Caco-2 (cell line): ENCODE measurements around the gene WBP11. TPM values are rescaled to one million over a fixed set of nuclear protein-coding genes. Genes with fewer than 3 reads are reported as not detected.
"Not testable (repeated sequence)": the region's sequence is repeated elsewhere in the genome, so short reads cannot be mapped to it uniquely, and the experiment has no call there.

Experiments
- BruUV-seq: library from RNA; stranded (reverse); fragments of 400-500 nt; replicated peaks from 2 replicates; lab custom pipeline; 2021; lab: Mats Ljungman, UMichigan
- CTCF ChIA-PET: fragments of 300-600 bp; sonication (Branson Sonifier 250); formaldehyde crosslinking; loops from one replicate; lab custom pipeline; 2022; ENCODE audit warnings: antibody characterized with exemption; lab: Charles Lee
- POLR2A ChIA-PET: fragments of 300-600 bp; sonication (Branson Sonifier 250); formaldehyde crosslinking; loops from one replicate; lab custom pipeline; 2022; ENCODE audit warnings: antibody characterized with exemption; lab: Charles Lee
- DNase-seq, 2 experiments: peaks; one replicate each; pipeline versions ENCODE4 v3.0.0 to v3.0.0-alpha.2; 2020 to 2022
- H3K27me3 ChIP-seq: replicated peaks from 2 replicates; pipeline ENCODE4 v1.6.0; 2011; ENCODE audit warnings: low read length; ENCODE audit not compliant: control insufficient read depth, insufficient read depth
- H3K36me3 ChIP-seq: 2 replicates; pipeline ENCODE4 v1.5.1; 2011; ENCODE audit warnings: low read length; ENCODE audit not compliant: control insufficient read depth, insufficient read depth
- H3K4me1 ChIP-seq: fragments of 250-450 bp; sonication (Bioruptor Pico); 2 replicates; pipeline ENCODE4 v1.5.1; 2020; ENCODE audit warnings: mild to moderate bottlenecking
- H3K4me3 ChIP-seq: 2 replicates; pipeline ENCODE4 v1.5.1; 2011; ENCODE audit warnings: low read depth, mild to moderate bottlenecking, control low read depth, low read length
- H3K9me3 ChIP-seq: fragments of 250-450 bp; sonication (Bioruptor Pico); 2 replicates; pipeline ENCODE4 v1.5.1; 2020; ENCODE audit warnings: mild to moderate bottlenecking, moderate library complexity
- H3K27ac Mint-ChIP-seq: one replicate; pipeline ENCODE4 v1.8.0; 2022; ENCODE audit warnings: mixed read lengths; ENCODE audit not compliant: unreplicated experiment
- H3K27me3 Mint-ChIP-seq: one replicate; pipeline ENCODE4 v1.8.0; 2022; ENCODE audit warnings: mixed read lengths; ENCODE audit not compliant: insufficient read depth, unreplicated experiment
- H3K36me3 Mint-ChIP-seq: one replicate; pipeline ENCODE4 v1.8.0; 2022; ENCODE audit warnings: mild to moderate bottlenecking, mixed read lengths; ENCODE audit not compliant: insufficient read depth, unreplicated experiment
- H3K4me1 Mint-ChIP-seq: one replicate; pipeline ENCODE4 v1.8.0; 2022; ENCODE audit warnings: low read depth, mixed read lengths; ENCODE audit not compliant: unreplicated experiment
- H3K4me3 Mint-ChIP-seq: one replicate; pipeline ENCODE4 v1.8.0; 2022; ENCODE audit warnings: mild to moderate bottlenecking, moderate library complexity, mixed read lengths; ENCODE audit not compliant: unreplicated experiment
- H3K9me3 Mint-ChIP-seq: one replicate; pipeline ENCODE4 v1.8.0; 2022; ENCODE audit warnings: mixed read lengths; ENCODE audit not compliant: unreplicated experiment
- intact Hi-C: fragments of 100-400 bp; cut with micrococcal nuclease; formaldehyde crosslinking; loops from one replicate; pipeline ENCODE4 v1.10.0; 2022; ENCODE audit not compliant: unreplicated experiment
- total RNA-seq: library from RNA; stranded (reverse); gene quantifications from 2 replicates; pipeline ENCODE4 v1.2.3, GENCODE V29; 2022
- TF ChIP-seq, protein P1 (sequence below), 2 experiments: fragments of 200-600 bp in 1 of 2; IDR thresholded peaks; 1 replicate in 1 of 2; 2 replicates in 1 of 2; pipeline versions ENCODE4 v1.5.1 to v1.8.0; 2011 to 2022; ENCODE audit warnings: antibody characterized with exemption in 1 of 2, control low read depth in 1 of 2, inconsistent platforms in 1 of 2, low read depth in 1 of 2, low read length in 1 of 2, mild to moderate bottlenecking in 1 of 2, moderate library complexity in 1 of 2; ENCODE audit not compliant: insufficient read depth in 1 of 2, severe bottlenecking in 1 of 2, unreplicated experiment in 1 of 2

Gene WBP11
- total RNA-seq, 1 experiment from 2014 or later: 159 TPM

DNA sequence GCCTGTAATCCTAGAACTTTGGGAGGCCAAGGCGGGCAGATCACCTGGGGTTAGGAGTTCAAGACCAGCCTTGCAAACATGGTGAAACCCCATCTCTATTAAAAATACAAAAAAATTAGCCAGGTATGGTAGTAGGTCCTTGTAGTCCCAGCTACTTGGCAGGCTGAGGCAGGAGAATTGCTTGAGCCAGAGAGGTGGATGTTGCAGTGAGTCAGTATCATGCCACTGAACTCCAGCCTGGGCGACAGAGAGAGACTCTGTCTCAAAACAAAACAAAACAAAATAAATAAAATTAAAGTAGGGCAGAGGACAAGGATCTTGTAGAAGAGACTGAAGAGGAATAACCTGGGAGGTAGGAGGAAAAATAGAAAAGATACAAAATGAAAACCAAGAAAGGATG is 61.3 kb downstream of the WBP11 start:
- Mint-ChIP-seq H3K4me1 (no peaks in the 10 kb centered on the region), H3K9me3 (peaks cover 48% of the 10 kb centered on the region), H3K27me3 (no peaks in the 10 kb centered on the region), H3K36me3 (no peaks in the 10 kb centered on the region), H3K27ac (no peak overlapping the region), H3K4me3 (no peak overlapping the region)
- POLR2A ChIA-PET: no interaction called here
- CTCF ChIA-PET: no interaction called here
- Histone ChIP-seq H3K4me3 (no peak overlapping the region), H3K36me3 (no peaks in the 10 kb centered on the region), H3K9me3 (peaks cover 12% of the 10 kb centered on the region), H3K27me3 (no peaks in the 10 kb centered on the region), H3K4me1 (no peaks in the 10 kb centered on the region)
- no TSS peak for BruUV-seq
- TF ChIP-seq, protein P1, sequence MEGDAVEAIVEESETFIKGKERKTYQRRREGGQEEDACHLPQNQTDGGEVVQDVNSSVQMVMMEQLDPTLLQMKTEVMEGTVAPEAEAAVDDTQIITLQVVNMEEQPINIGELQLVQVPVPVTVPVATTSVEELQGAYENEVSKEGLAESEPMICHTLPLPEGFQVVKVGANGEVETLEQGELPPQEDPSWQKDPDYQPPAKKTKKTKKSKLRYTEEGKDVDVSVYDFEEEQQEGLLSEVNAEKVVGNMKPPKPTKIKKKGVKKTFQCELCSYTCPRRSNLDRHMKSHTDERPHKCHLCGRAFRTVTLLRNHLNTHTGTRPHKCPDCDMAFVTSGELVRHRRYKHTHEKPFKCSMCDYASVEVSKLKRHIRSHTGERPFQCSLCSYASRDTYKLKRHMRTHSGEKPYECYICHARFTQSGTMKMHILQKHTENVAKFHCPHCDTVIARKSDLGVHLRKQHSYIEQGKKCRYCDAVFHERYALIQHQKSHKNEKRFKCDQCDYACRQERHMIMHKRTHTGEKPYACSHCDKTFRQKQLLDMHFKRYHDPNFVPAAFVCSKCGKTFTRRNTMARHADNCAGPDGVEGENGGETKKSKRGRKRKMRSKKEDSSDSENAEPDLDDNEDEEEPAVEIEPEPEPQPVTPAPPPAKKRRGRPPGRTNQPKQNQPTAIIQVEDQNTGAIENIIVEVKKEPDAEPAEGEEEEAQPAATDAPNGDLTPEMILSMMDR (IDR thresholded peaks at IDR 0.05; ENCODE audit: insufficient read depth in 1 of 2, low read depth in 1 of 2, low read length in 1 of 2, severe bottlenecking in 1 of 2, unreplicated experiment in 1 of 2): no peak
- DNase-seq: no peak
- intact Hi-C loops: no loop called here

DNA sequence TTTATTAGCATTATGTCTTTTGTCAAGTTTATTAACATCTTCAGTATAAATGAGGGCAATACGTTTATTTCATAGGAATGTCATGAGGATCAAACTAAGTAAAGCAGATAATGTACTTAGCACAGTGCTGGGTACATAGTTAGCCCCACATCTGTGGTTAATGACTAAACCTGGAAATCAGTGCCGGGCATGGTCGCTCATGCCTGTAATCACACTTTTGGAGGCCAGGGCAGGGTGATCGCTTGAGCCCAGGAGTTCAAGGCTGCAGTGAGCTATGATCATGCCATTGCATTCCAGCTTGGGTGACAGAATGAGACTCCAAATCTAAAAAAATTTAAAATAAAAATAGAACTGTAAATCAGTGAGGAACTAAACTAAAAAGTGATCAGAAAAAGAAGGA is 62.1 kb downstream of the WBP11 start:
- H3K4me1 ChIP-seq: no peaks in the 10 kb centered on the region
- peaks cover 7% of the 10 kb centered on the region for H3K9me3 ChIP-seq
- H3K36me3 ChIP-seq: no peaks in the 10 kb centered on the region
- Mint-ChIP-seq H3K27ac (no peak overlapping the region), H3K36me3 (no peaks in the 10 kb centered on the region), H3K4me3 (no peak overlapping the region), H3K9me3 (peaks cover 46% of the 10 kb centered on the region), H3K27me3 (no peaks in the 10 kb centered on the region), H3K4me1 (no peaks in the 10 kb centered on the region)
- ChIA-PET POLR2A (no interaction called here), CTCF (no interaction called here)
- no peak for DNase-seq
- intact Hi-C loops: no loop called here
- TF ChIP-seq, protein P1 (IDR thresholded peaks at IDR 0.05; ENCODE audit: insufficient read depth in 1 of 2, low read depth in 1 of 2, low read length in 1 of 2, severe bottlenecking in 1 of 2, unreplicated experiment in 1 of 2): no peak
- no TSS peak for BruUV-seq
- H3K27me3 ChIP-seq: no peaks in the 10 kb centered on the region
- no peak overlapping the region for H3K4me3 ChIP-seq

DNA sequence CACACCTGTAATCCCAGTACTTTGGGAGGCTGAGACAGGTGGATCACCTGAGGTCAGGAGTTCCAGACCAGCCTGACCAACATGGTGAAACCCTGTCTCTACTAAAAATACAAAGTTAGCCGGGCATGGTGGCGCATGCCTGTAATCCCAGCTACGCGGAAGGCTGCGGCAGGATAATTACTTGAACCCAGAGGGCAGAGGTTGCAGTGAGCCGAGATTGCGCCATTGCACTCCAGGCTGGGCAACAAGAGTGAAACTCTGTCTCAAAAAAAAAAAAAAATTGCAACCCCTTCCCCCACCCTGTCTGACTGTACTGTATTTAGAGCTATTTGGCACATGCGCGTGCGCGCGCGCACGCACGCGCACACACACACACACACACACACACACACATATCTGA is 66.8 kb downstream of the WBP11 start:
- H3K36me3 Mint-ChIP-seq, H3K36me3 ChIP-seq, H3K27me3 ChIP-seq, H3K27ac Mint-ChIP-seq, H3K4me3 ChIP-seq, intact Hi-C loops, H3K4me3 Mint-ChIP-seq, H3K9me3 ChIP-seq, POLR2A ChIA-PET, H3K27me3 Mint-ChIP-seq, CTCF ChIA-PET, H3K4me1 ChIP-seq, H3K9me3 Mint-ChIP-seq, BruUV-seq, H3K4me1 Mint-ChIP-seq, DNase-seq: not testable (repeated sequence)

Other genes starting within 250 kb of the WBP11 start
- 21.1 and 21.4 TPM in 2 replicates for gene PLBD1, start 235.6 kb downstream of the WBP11 start, total RNA-seq
- 2.4 and 4.4 TPM in 2 replicates for gene GUCY2C, start 106.9 kb downstream of the WBP11 start, total RNA-seq
- gene C12orf60, start 192 bp upstream of the WBP11 start, total RNA-seq: 1.8 and 2.8 TPM in 2 replicates
- gene SMCO3, start 10.7 kb upstream of the WBP11 start, total RNA-seq: not detected in 2 replicates
- gene ART4, start 40.0 kb upstream of the WBP11 start, total RNA-seq: 0.19 and 0.57 TPM in 2 replicates
- not detected in 2 replicates for gene MGP, start 82.4 kb upstream of the WBP11 start, total RNA-seq
- 0.98 and 1.1 TPM in 2 replicates for gene ERP27, start 135.1 kb upstream of the WBP11 start, total RNA-seq
- 15.9 and 21.1 TPM in 2 replicates for gene ARHGDIB, start 158.1 kb upstream of the WBP11 start, total RNA-seq
- gene PDE6H, start 169.6 kb upstream of the WBP11 start, total RNA-seq: not detected in 2 replicates